HepG2 (cell line): ENCODE results near the gene OSTF1. TPM values are rescaled to one million over a fixed set of nuclear protein-coding genes. Genes with fewer than 3 reads are reported as not detected.

Experiments used
- ATAC-seq: fragments of 200-7000 bp; cut with Tn5 transposase; 3 replicates; pipeline ENCODE4 v1.9.1; 2020; ENCODE audit warnings: mild to moderate bottlenecking, moderate library complexity
- BruUV-seq: library from RNA; stranded (reverse); fragments of 400-500 nt; replicated peaks from 2 replicates; lab custom pipeline; 2021; lab: Mats Ljungman, UMichigan
- CTCF ChIA-PET: fragments of 300-600 bp; formaldehyde crosslinking; extraction: SDS; loops from one replicate; lab custom pipeline; 2021; ENCODE audit warnings: low total read pairs, inconsistent platforms, low intra/inter-chr PET ratio; lab: Yijun Ruan, JAX
- POLR2A ChIA-PET: fragments of 350-600 bp; sonication (Branson Sonifier 250); formaldehyde crosslinking; loops from one replicate; lab custom pipeline; 2020; ENCODE audit warnings: antibody characterized with exemption, inconsistent platforms; lab: Yijun Ruan, JAX
- DNase-seq: peaks from one replicate; pipeline ENCODE4 v3.0.0-alpha.2; 2015; ENCODE audit warnings: low spot score
- FAIRE-seq: peaks from 3 replicates; lab custom pipeline; 2011; peaks lifted over from hg19 to GRCh38; lab: Jason Lieb, UNC
- H2AFZ ChIP-seq: one replicate; pipeline ENCODE4 v1.6.1; 2011; ENCODE audit warnings: low read length, inconsistent platforms
- H3K27ac ChIP-seq: fragments of 300-600 bp; 3 replicates; pipeline ENCODE4 v1.8.0; 2011; ENCODE audit warnings: mixed run types, mild to moderate bottlenecking, mixed read lengths, low read length, inconsistent platforms; ENCODE audit not compliant: insufficient read depth; ENCODE audit errors: extremely low read length
- H3K27me3 ChIP-seq, 2 experiments: fragments of 200-600 bp in 1 of 2; 2 replicates in 1 of 2; 3 replicates in 1 of 2; pipeline versions ENCODE4 v1.6.0 to v1.8.0; 2011; ENCODE audit warnings: low read length in 2 of 2, mild to moderate bottlenecking in 2 of 2, moderate library complexity in 2 of 2, inconsistent platforms in 1 of 2; ENCODE audit not compliant: insufficient read depth in 2 of 2, control insufficient read depth in 1 of 2
- H3K36me3 ChIP-seq, 2 experiments: fragments of 200-600 bp in 1 of 2; replicated peaks in 1 of 2; 2 replicates in 1 of 2; 3 replicates in 1 of 2; pipeline versions ENCODE4 v1.5.1 to v1.8.0; 2011; ENCODE audit warnings: low read length in 2 of 2, inconsistent platforms in 1 of 2; ENCODE audit not compliant: insufficient read depth in 2 of 2, control insufficient read depth in 1 of 2
- H3K4me1 ChIP-seq: 2 replicates; pipeline ENCODE4 v1.5.1; 2012; ENCODE audit warnings: low read length, inconsistent platforms; ENCODE audit not compliant: insufficient read depth
- H3K4me2 ChIP-seq: 2 replicates; pipeline ENCODE4 v1.6.0; 2011; ENCODE audit warnings: low read depth, low read length, inconsistent platforms
- H3K4me3 ChIP-seq, 3 experiments: fragments of 200-600 bp in 1 of 3; sonication (generic), shearing (Covaris generic) in 1 of 3; replicated peaks in 1 of 3; 2 replicates each; pipeline ENCODE4 v1.5.1; 2011 to 2016; ENCODE audit warnings: low read length in 3 of 3, inconsistent platforms in 2 of 3, low read depth in 2 of 3, mild to moderate bottlenecking in 2 of 3, control low read depth in 1 of 3, mixed read lengths in 1 of 3; ENCODE audit not compliant: insufficient read depth in 1 of 3
- H3K79me2 ChIP-seq: one replicate; pipeline ENCODE4 v1.6.1; 2011; ENCODE audit warnings: low read length, inconsistent platforms; ENCODE audit not compliant: insufficient read depth
- H3K9ac ChIP-seq: 2 replicates; pipeline ENCODE4 v1.6.0; 2011; ENCODE audit warnings: mild to moderate bottlenecking, low read depth, low read length, inconsistent platforms; ENCODE audit not compliant: insufficient read depth
- H3K9me3 ChIP-seq: 2 replicates; pipeline ENCODE4 v1.5.1; 2012; ENCODE audit warnings: mild to moderate bottlenecking, low read length
- H4K20me1 ChIP-seq: 2 replicates; pipeline ENCODE4 v1.6.0; 2011; ENCODE audit warnings: inconsistent platforms, mild to moderate bottlenecking, low read length, moderate library complexity; ENCODE audit not compliant: insufficient read depth
- BCL6 ChIP-seq: IDR thresholded peaks from 2 replicates; pipeline ENCODE4 v1.6.1; 2016; ENCODE audit warnings: missing genetic modification reagents, missing compliant biosample characterization
- BRD4 ChIP-seq: sonication (generic); formaldehyde crosslinking; IDR thresholded peaks from 2 replicates; pipeline ENCODE4 v1.4.0; 2020; ENCODE audit warnings: missing genetic modification reagents
- FOXK1 ChIP-seq: sonication (generic); formaldehyde crosslinking; IDR thresholded peaks from 2 replicates; pipeline ENCODE4 v1.4.0; 2020; ENCODE audit warnings: low read depth, missing genetic modification reagents, borderline replicate concordance
- KAT8 ChIP-seq: IDR thresholded peaks from 2 replicates; pipeline ENCODE4 v1.6.1; 2016; ENCODE audit warnings: missing genetic modification reagents, missing compliant biosample characterization
- NCOA2 ChIP-seq: sonication (generic); formaldehyde crosslinking; IDR thresholded peaks from 2 replicates; pipeline ENCODE4 v1.8.0; 2022; ENCODE audit warnings: inconsistent platforms
- PLRG1 ChIP-seq: fragments of 450-650 bp; conservative IDR thresholded peaks from 2 replicates; pipeline ENCODE4 v1.6.1; 2016
- SKI ChIP-seq: fragments of 450-650 bp; IDR thresholded peaks from one replicate; pipeline ENCODE4 v1.6.1; 2018; ENCODE audit warnings: mild to moderate bottlenecking; ENCODE audit not compliant: partially characterized antibody
- SP2 ChIP-seq: sonication (generic); formaldehyde crosslinking; IDR thresholded peaks from 2 replicates; pipeline ENCODE4 v1.5.1; 2020; ENCODE audit warnings: mild to moderate bottlenecking, missing genetic modification reagents
- ZBTB21 ChIP-seq: sonication (generic); formaldehyde crosslinking; IDR thresholded peaks from 2 replicates; pipeline ENCODE4 v1.4.0; 2020; ENCODE audit warnings: missing genetic modification reagents
- ZNF143 ChIP-seq: sonication (generic); formaldehyde crosslinking; IDR thresholded peaks from 2 replicates; pipeline ENCODE4 v1.4.0; 2020; ENCODE audit warnings: missing genetic modification reagents
- ZNF180 ChIP-seq: sonication (generic); formaldehyde crosslinking; IDR thresholded peaks from 2 replicates; pipeline ENCODE4 v1.4.0; 2020; ENCODE audit warnings: low read depth, missing genetic modification reagents, borderline replicate concordance
- ZNF3 ChIP-seq: IDR thresholded peaks from 2 replicates; pipeline ENCODE4 v1.7.0; 2017; ENCODE audit warnings: inconsistent platforms
- ZNF567 ChIP-seq: sonication (generic); formaldehyde crosslinking; IDR thresholded peaks from 2 replicates; pipeline ENCODE4 v1.8.1; 2023; ENCODE audit warnings: mild to moderate bottlenecking, missing genetic modification reagents, borderline replicate concordance
- WGBS: methylation state at CpG from one replicate; pipeline ENCODE4 v1.1.6; 2017; ENCODE audit warnings: low lambda C conversion rate; 5-methylcytosine and 5-hydroxymethylcytosine counted together
- in situ Hi-C: cut with HindIII; loops from 2 replicates; pipeline ENCODE4 v1.10.0; 2017; ENCODE audit warnings: low pct_unique_long_range_greater_than_20kb; ENCODE audit not compliant: extremely low pct_ligation_motif_present
- intact Hi-C: fragments of 100-400 bp; cut with micrococcal nuclease; formaldehyde crosslinking; loops from one replicate; pipeline ENCODE4 v1.10.0; 2022; ENCODE audit not compliant: unreplicated experiment
- polyA plus RNA-seq, 8 experiments: library from polyadenylated mRNA; depleted of rRNA in 3 of 8; stranded (reverse) in 7 of 8; unstranded in 1 of 8; fragments of >200 nt; fragmentation: Illumina TruSeq in 4 of 8; extraction: Trizol in 4 of 8; gene quantifications; 2 replicates each; pipeline versions ENCODE4 v1.2.1 to v1.2.3, GENCODE V29; 2011 to 2016; ENCODE audit warnings: low read depth in 4 of 8, missing spikeins in 1 of 8, mixed read lengths in 1 of 8; ENCODE audit not compliant: insufficient read depth in 1 of 8
- total RNA-seq, 5 experiments: library from RNA; depleted of rRNA; stranded (reverse); fragments of >200 nt; fragmentation: Illumina TruSeq; extraction: Trizol; gene quantifications; 2 replicates each; pipeline ENCODE4 v1.2.3, GENCODE V29; 2016; ENCODE audit warnings: low read depth in 1 of 5
- TF ChIP-seq, protein P1 (sequence below): sonication (generic); formaldehyde crosslinking; IDR thresholded peaks from 2 replicates; pipeline ENCODE4 v1.9.0; 2021; ENCODE audit warnings: missing genetic modification reagents, mild to moderate bottlenecking, borderline replicate concordance
- TF ChIP-seq, protein P2 (sequence below), 2 experiments: sonication (generic) in 1 of 2; formaldehyde crosslinking in 1 of 2; IDR thresholded peaks; 2 replicates each; pipeline versions ENCODE4 v1.4.0 to v1.6.1; 2016 to 2020; ENCODE audit warnings: borderline replicate concordance in 1 of 2, low read depth in 1 of 2, mild to moderate bottlenecking in 1 of 2, missing genetic modification reagents in 1 of 2

OSTF1 gene
- total and polyA plus RNA-seq, 2 of the 13 experiments (the other 11 are each of a cell fraction or from before 2014, with no cell fraction given): 16.8 to 39.0 TPM

DNA sequence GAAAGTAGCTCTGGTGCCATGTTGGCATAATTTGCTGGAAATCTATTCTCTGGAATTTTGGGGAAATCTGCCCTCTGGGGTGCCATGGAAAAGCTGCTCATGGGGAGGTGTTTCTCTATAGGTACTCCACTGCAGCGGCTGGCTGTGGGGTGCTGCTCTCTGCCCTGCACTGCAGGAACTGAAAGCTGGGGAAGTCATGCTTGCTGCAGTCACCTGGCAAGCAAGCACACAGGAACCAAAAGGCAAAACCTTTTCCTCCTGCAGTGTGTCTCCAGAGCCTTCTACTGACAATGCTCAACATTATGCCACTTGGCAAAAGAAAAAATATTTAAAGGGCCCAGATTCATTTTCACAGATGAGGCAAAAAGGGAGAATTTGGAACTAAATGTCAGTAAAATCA lies 34.4 kb upstream of the OSTF1 start (continued):
- TF ChIP-seq BRD4 (CRISPR knock-in tag) (no peak), ZNF567 (CRISPR knock-in tag) (no peak), ZNF180 (CRISPR knock-in tag) (no peak)
- TF ChIP-seq, protein P1, sequence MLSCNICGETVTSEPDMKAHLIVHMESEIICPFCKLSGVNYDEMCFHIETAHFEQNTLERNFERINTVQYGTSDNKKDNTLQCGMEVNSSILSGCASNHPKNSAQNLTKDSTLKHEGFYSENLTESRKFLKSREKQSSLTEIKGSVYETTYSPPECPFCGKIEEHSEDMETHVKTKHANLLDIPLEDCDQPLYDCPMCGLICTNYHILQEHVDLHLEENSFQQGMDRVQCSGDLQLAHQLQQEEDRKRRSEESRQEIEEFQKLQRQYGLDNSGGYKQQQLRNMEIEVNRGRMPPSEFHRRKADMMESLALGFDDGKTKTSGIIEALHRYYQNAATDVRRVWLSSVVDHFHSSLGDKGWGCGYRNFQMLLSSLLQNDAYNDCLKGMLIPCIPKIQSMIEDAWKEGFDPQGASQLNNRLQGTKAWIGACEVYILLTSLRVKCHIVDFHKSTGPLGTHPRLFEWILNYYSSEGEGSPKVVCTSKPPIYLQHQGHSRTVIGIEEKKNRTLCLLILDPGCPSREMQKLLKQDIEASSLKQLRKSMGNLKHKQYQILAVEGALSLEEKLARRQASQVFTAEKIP (CRISPR knock-in tag): no peak

DNA sequence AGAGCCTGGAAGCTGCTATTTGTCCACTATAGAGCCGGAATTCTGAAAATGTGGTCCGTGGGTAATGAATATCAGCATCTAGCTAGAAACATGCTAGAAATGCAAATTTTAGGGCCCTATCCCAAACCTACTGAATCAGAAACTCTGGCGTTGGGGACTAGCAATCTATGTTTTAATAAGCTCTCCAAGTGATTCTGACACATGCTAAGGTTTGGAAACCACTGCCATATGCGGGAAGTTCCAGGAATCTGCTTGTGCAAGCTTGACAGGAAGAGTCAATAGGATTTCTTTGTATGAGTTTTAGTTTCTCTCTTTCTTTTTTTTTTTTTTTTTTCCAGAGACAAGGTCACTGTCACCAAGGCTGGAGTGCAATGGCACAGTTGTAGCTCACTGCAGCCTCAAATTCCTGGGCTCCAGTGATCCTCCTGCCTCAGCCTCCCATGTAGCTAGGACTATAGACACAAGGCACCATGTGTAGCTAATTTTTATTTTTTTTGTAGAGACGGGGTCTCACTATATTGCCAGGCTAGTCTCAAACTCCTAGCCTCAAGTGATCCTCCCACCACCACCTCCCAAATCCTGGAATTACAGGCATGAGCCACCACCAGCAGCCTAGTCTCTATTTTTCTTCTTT lies 33.8 kb upstream of the OSTF1 start:
- no peaks in the 10 kb centered on the region for H4K20me1 ChIP-seq
- 0 out of 2 replicates have a peak, but pooled peaks cover 7% of the 10 kb centered on the region for H3K9me3 ChIP-seq
- intact Hi-C loops: no loop called here
- no peaks in the 10 kb centered on the region for H3K27me3 ChIP-seq
- H3K4me3 ChIP-seq: no peak overlapping the region
- H3K4me1 ChIP-seq: no peaks in the 10 kb centered on the region; the same call in 1 of the 2 replicates
- POLR2A ChIA-PET: interaction anchor here (1.3 to 1.7 kb wide), 3 partner anchors 9 to 103 kb away, joined by 3 to 11 read pairs (median 6); partner anchors contain the start of gene CARNMT1
- in situ Hi-C loops: no loop called here
- no TSS peak for BruUV-seq
- H3K9ac ChIP-seq: no peak overlapping the region
- peak overlapping the region; percentile 36; the same call in 1 of the 2 replicates for H3K4me2 ChIP-seq
- peak; percentile 54; the same call in 2 of the 3 replicates for ATAC-seq
- H2AFZ ChIP-seq: no peak overlapping the region
- no peaks in the 10 kb centered on the region for H3K36me3 ChIP-seq
- no peak overlapping the region for H3K27ac ChIP-seq
- no peaks in the 10 kb centered on the region for H3K79me2 ChIP-seq
- CTCF ChIA-PET: no interaction called here
- DNase-seq: peak; percentile 29
- 25% methylated on average over 5 of the region's 5 CpGs for WGBS
- no peak for FAIRE-seq
- TF ChIP-seq, protein P2, sequence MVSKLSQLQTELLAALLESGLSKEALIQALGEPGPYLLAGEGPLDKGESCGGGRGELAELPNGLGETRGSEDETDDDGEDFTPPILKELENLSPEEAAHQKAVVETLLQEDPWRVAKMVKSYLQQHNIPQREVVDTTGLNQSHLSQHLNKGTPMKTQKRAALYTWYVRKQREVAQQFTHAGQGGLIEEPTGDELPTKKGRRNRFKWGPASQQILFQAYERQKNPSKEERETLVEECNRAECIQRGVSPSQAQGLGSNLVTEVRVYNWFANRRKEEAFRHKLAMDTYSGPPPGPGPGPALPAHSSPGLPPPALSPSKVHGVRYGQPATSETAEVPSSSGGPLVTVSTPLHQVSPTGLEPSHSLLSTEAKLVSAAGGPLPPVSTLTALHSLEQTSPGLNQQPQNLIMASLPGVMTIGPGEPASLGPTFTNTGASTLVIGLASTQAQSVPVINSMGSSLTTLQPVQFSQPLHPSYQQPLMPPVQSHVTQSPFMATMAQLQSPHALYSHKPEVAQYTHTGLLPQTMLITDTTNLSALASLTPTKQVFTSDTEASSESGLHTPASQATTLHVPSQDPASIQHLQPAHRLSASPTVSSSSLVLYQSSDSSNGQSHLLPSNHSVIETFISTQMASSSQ (IDR thresholded peaks at IDR 0.05; ENCODE audit: low read depth): no peak
- TF ChIP-seq, protein P2 (CRISPR knock-in tag; IDR thresholded peaks at IDR 0.05; ENCODE audit: borderline replicate concordance): no peak
- TF ChIP-seq ZNF143 (no peak), FOXK1 (CRISPR knock-in tag) (no peak), ZNF3 (CRISPR knock-in tag) (peak; percentile 50; the same call in 1 of the 2 replicates), NCOA2 (CRISPR knock-in tag) (peak; percentile 33; the same call in 1 of the 2 replicates), ZBTB21 (no peak), PLRG1 (no peak), KAT8 (CRISPR knock-in tag) (no peak), SP2 (CRISPR knock-in tag) (no peak), SKI (peak; percentile 24), BCL6 (CRISPR knock-in tag) (0 out of 2 replicates have a peak, but pooled peaks have one; percentile 41)
